Measurements from ENCODE around the gene ZIC5. TPM values are rescaled to one million over a fixed set of nuclear protein-coding genes. Genes with fewer than 3 reads are reported as not detected.

Gene ZIC5
- total and polyA plus RNA-seq, 2 of the 13 experiments (the other 11 are each of a cell fraction or from before 2014, with no cell fraction given), result 0.02 to 0.07 TPM

DNA sequence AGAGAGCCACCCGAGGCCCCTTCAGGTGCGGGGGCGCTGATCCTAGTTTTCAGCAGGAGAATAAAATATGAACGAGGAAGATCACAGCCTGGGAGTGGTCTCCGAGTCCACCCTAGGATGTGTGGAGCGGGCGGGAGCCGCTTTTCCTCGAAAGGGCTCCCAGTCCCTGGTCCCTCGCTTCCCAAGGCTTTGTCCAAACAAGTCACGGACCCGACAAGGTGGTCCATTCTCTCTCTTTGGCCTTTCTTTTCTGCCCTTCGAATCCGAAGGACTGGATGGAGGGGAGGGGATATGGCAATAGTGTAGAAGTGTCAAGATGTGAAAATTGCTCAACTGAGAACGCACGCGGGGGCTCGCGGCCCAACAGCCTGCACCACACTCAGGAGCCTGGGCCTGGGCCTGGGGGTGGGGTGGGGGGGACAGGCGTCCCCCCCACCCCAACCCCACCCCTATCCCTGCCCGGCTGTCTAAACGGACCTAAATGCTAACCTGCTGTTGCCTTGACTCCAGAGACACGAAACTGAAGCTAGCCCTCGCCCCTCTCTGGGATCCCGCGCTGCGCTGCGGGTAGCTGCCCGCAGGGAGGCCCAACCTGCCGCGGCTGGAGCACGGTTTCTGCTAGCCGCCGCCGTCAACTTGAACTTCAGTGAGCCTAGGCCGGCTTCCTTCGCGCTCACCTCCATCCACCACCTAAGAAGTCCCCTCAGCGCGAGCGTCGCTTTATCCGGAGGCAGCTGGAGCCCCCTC, 17.1 kb upstream of the ZIC5 start:
- FAIRE-seq, result no peak
- DNase-seq (ENCODE audit: low spot score), result no peak
- Histone ChIP-seq H2AFZ (ENCODE audit: low read length) (no peak overlapping the region), H3K36me3 (replicated peaks in 1 of 2; ENCODE audit: control insufficient read depth in 1 of 2, insufficient read depth in 2 of 2, low read length in 2 of 2) (no peaks in the 10 kb centered on the region), H4K20me1 (ENCODE audit: insufficient read depth, low read length) (no peaks in the 10 kb centered on the region), H3K4me1 (ENCODE audit: insufficient read depth, low read length) (peaks cover 20% of the 10 kb centered on the region), H3K4me2 (ENCODE audit: low read depth, low read length) (no peak overlapping the region), H3K9ac (ENCODE audit: insufficient read depth, low read depth, low read length) (no peak overlapping the region), H3K9me3 (ENCODE audit: low read length) (no peaks in the 10 kb centered on the region), H3K27ac (ENCODE audit: extremely low read length, insufficient read depth, low read length) (no peak overlapping the region), H3K79me2 (ENCODE audit: insufficient read depth, low read length) (no peaks in the 10 kb centered on the region), H3K4me3 (replicated peaks in 1 of 3; ENCODE audit: insufficient read depth in 1 of 3, low read depth in 2 of 3, low read length in 3 of 3) (no peak overlapping the region), H3K27me3 (ENCODE audit: control insufficient read depth in 1 of 2, insufficient read depth in 2 of 2, low read length in 2 of 2) (peaks cover 4 to 49% of the 10 kb centered on the region in 2 experiments)
- ATAC-seq, result no peak
- ChIA-PET POLR2A (no interaction called here), CTCF (ENCODE audit: low intra/inter-chr PET ratio, low total read pairs) (no interaction called here)
- no TSS peak for BruUV-seq (replicated peaks)
- 82% methylated on average over 34 of the region's 43 CpGs for WGBS (ENCODE audit: low lambda C conversion rate)
- in situ Hi-C loops (cut with HindIII; ENCODE audit: extremely low pct_ligation_motif_present, low pct_unique_long_range_greater_than_20kb), result loop anchor here (10.0 kb wide), 1 partner anchor 246 kb away; no protein-coding TSS in a partner anchor
- TF ChIP-seq ZNF740 (CRISPR knock-in tag; IDR thresholded peaks at IDR 0.05) (no peak), ZNF512 (CRISPR knock-in tag; IDR thresholded peaks at IDR 0.05) (no peak), ZNF878 (CRISPR knock-in tag; IDR thresholded peaks at IDR 0.05) (no peak), KDM5B (CRISPR knock-in tag; IDR thresholded peaks at IDR 0.05; ENCODE audit: borderline replicate concordance) (no peak), ZNF670 (CRISPR knock-in tag; IDR thresholded peaks at IDR 0.05; ENCODE audit: borderline replicate concordance) (no peak)
- TF ChIP-seq, protein P1, sequence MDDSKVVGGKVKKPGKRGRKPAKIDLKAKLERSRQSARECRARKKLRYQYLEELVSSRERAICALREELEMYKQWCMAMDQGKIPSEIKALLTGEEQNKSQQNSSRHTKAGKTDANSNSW (CRISPR knock-in tag; IDR thresholded peaks at IDR 0.05; ENCODE audit: borderline replicate concordance), result no peak
- intact Hi-C loops (cut with micrococcal nuclease; ENCODE audit: unreplicated experiment), result loop anchor here (10.0 kb wide), 1 partner anchor 526 kb away; no protein-coding TSS in a partner anchor
